Spleen (tissue), 7 donors: ENCODE measurements around the gene TPM1.

Experiments used
- POLR2A ChIP-seq, 3 donors: fragments of 450-650 bp; IDR thresholded peaks; one replicate each; pipeline ENCODE4 v1.5.1; 2017; ENCODE audit warnings: antibody characterized with exemption in 3 of 3, mild to moderate bottlenecking in 1 of 3
- TF ChIP-seq, protein P1 (sequence below), 11 experiments: fragments of 200-600 bp in 7 of 11; fragments of 450-650 bp in 4 of 11; sonication (generic) in 4 of 11; IDR thresholded peaks in 8 of 11; conservative IDR thresholded peaks in 3 of 11; 1 replicate in 7 of 11; 2 replicates in 4 of 11; pipeline versions ENCODE4 v1.4.0 to v1.8.0; 2016 to 2021; ENCODE audit warnings: antibody characterized with exemption in 11 of 11, inconsistent platforms in 4 of 11, mild to moderate bottlenecking in 1 of 11
- donor health status: DM: no; HTN: no; CAD: no; lungs with moderate emphysema.
- donor health status: DM: no; HTN: no; CAD: no.
- donor health status: DM: no; HTN: no; CAD: no.

DNA sequence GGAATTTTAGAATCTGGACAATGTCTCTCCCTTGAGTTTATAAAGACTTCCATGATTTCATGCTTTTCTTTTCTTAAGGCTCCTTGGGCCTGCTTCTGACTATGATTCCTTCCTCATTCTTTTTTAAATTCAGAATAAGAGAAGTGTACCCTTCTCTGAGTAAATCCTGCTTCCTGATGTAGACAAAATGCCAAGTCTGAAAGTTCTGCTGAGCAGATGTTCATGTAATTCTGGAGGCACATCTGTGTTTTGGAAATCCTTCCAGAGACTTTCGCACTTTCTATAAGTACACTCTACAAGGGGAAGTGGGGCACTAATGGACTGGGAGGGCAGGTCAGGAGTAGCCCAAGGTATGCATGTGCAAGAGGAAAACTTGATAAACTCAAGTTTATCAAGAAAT lies 24.8 kb downstream of the TPM1 start:
- no peak for TF ChIP-seq POLR2A (IDR thresholded peaks at IDR 0.05)
- TF ChIP-seq, protein P1, sequence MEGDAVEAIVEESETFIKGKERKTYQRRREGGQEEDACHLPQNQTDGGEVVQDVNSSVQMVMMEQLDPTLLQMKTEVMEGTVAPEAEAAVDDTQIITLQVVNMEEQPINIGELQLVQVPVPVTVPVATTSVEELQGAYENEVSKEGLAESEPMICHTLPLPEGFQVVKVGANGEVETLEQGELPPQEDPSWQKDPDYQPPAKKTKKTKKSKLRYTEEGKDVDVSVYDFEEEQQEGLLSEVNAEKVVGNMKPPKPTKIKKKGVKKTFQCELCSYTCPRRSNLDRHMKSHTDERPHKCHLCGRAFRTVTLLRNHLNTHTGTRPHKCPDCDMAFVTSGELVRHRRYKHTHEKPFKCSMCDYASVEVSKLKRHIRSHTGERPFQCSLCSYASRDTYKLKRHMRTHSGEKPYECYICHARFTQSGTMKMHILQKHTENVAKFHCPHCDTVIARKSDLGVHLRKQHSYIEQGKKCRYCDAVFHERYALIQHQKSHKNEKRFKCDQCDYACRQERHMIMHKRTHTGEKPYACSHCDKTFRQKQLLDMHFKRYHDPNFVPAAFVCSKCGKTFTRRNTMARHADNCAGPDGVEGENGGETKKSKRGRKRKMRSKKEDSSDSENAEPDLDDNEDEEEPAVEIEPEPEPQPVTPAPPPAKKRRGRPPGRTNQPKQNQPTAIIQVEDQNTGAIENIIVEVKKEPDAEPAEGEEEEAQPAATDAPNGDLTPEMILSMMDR (IDR thresholded peaks at IDR 0.05 in 8 of 11, conservative IDR thresholded peaks at IDR 0.05 in 3 of 11), result no peak
